K562 (cell line): ENCODE measurements around the gene FKBP2. TPM values are rescaled to one million over a fixed set of nuclear protein-coding genes. Genes with fewer than 3 reads are reported as not detected.

Experiments
- C11orf30 ChIP-seq: fragments of 450-650 bp; IDR thresholded peaks from 2 replicates; pipeline ENCODE4 v1.6.1; 2016; ENCODE audit warnings: low read depth, mild to moderate bottlenecking
- CHD4 ChIP-seq: fragments of 200-600 bp; sonication (generic); IDR thresholded peaks from 3 replicates; pipeline ENCODE4 v1.6.1; 2012; ENCODE audit warnings: low read depth, mild to moderate bottlenecking, mixed read lengths, low read length, inconsistent platforms; ENCODE audit not compliant: insufficient read depth, insufficient replicate concordance, poor library complexity, severe bottlenecking
- ETS1 ChIP-seq: conservative IDR thresholded peaks from 2 replicates; pipeline ENCODE4 v1.6.1; 2011; ENCODE audit warnings: low read depth, mild to moderate bottlenecking, low read length; ENCODE audit not compliant: control insufficient read depth
- FOXK2 ChIP-seq, 2 experiments: fragments of 450-650 bp; IDR thresholded peaks in 1 of 2; conservative IDR thresholded peaks in 1 of 2; 2 replicates each; pipeline ENCODE4 v1.6.1; 2016; ENCODE audit warnings: low read depth in 2 of 2, mild to moderate bottlenecking in 1 of 2
- HLTF ChIP-seq: fragments of 450-650 bp; IDR thresholded peaks from 2 replicates; pipeline ENCODE4 v1.6.1; 2016
- NFE2L1 ChIP-seq: fragments of 450-650 bp; IDR thresholded peaks from 2 replicates; pipeline ENCODE4 v1.6.1; 2016; ENCODE audit warnings: missing genetic modification characterization, low read depth, mild to moderate bottlenecking, missing compliant biosample characterization, moderate library complexity, borderline replicate concordance
- NONO ChIP-seq, 2 experiments: fragments of 200-400 bp in 1 of 2; fragments of 450-650 bp in 1 of 2; formaldehyde crosslinking in 1 of 2; IDR thresholded peaks; 2 replicates each; pipeline ENCODE4 v1.6.1; 2017; ENCODE audit warnings: low read depth in 2 of 2, mild to moderate bottlenecking in 2 of 2, moderate library complexity in 2 of 2, low read length in 1 of 2
- PHF8 ChIP-seq: fragments of 200-600 bp; sonication (generic); IDR thresholded peaks from 2 replicates; pipeline ENCODE4 v1.6.1; 2012; ENCODE audit warnings: mixed run types, mild to moderate bottlenecking, inconsistent platforms, low read length, moderate library complexity, borderline replicate concordance
- RNF2 ChIP-seq: sonication (generic); IDR thresholded peaks from 2 replicates; pipeline ENCODE4 v1.6.1; 2016
- SMAD2 ChIP-seq: fragments of 150-350 bp; IDR thresholded peaks from 2 replicates; pipeline ENCODE4 v1.6.1; 2014; ENCODE audit warnings: low read depth, mild to moderate bottlenecking, low read length
- STAT5A ChIP-seq: IDR thresholded peaks from 2 replicates; pipeline ENCODE4 v1.6.1; 2012; ENCODE audit warnings: low read length, inconsistent platforms, borderline replicate concordance
- YBX1 ChIP-seq: fragments of 450-650 bp; IDR thresholded peaks from 2 replicates; pipeline ENCODE4 v1.7.1; 2016; ENCODE audit warnings: mild to moderate bottlenecking
- ZFP36 ChIP-seq: fragments of 150-350 bp; IDR thresholded peaks from 2 replicates; pipeline ENCODE4 v1.6.1; 2018; ENCODE audit warnings: low read length, low read depth; ENCODE audit not compliant: partially characterized antibody
- ZNF197 ChIP-seq: fragments of 200-800 bp; sonication (Bioruptor generic); IDR thresholded peaks from 2 replicates; pipeline ENCODE4 v1.6.1; 2016; ENCODE audit warnings: low read depth, missing genetic modification characterization, missing compliant biosample characterization
- polyA plus RNA-seq, 8 experiments: library from polyadenylated mRNA; depleted of rRNA in 4 of 8; stranded (reverse) in 5 of 8; unstranded in 3 of 8; fragments of >200 nt; fragmentation: Nextera tagmentation in 2 of 8; fragmentation: Illumina TruSeq in 1 of 8; extraction: Ambion mirVana in 2 of 8; extraction: Trizol in 1 of 8; gene quantifications; 2 replicates each; pipeline versions ENCODE4 v1.2.1 to v1.2.3, GENCODE V29; 2011 to 2014; ENCODE audit warnings: inconsistent platforms in 1 of 8, missing spikeins in 1 of 8
- total RNA-seq, 7 experiments: library from RNA; depleted of rRNA in 6 of 7; stranded (reverse); fragments of >200 nt in 6 of 7; fragmentation: Illumina TruSeq in 2 of 7; extraction: Trizol in 2 of 7; gene quantifications; 2 replicates each; pipeline versions ENCODE4 v1.2.1 to v1.2.3, GENCODE V29; 2011 to 2021; ENCODE audit warnings: low replicate concordance in 1 of 7
- TF ChIP-seq, protein P1 (sequence below): fragments of 450-650 bp; IDR thresholded peaks from 2 replicates; pipeline ENCODE4 v1.6.1; 2018; ENCODE audit warnings: mild to moderate bottlenecking, low read depth; ENCODE audit not compliant: partially characterized antibody
- TF ChIP-seq, protein P2 (sequence below): fragments of 150-350 bp; conservative IDR thresholded peaks from 2 replicates; pipeline ENCODE4 v1.6.1; 2014; ENCODE audit warnings: low read length
- TF ChIP-seq, protein P3 (sequence below): fragments of 200-400 bp; formaldehyde crosslinking; IDR thresholded peaks from 2 replicates; pipeline ENCODE4 v1.6.1; 2017; ENCODE audit warnings: mild to moderate bottlenecking, low read depth, low read length, moderate library complexity
- TF ChIP-seq, protein P4 (sequence below), 2 experiments: fragments of 450-650 bp in 1 of 2; sonication (generic) in 1 of 2; formaldehyde crosslinking in 1 of 2; IDR thresholded peaks in 1 of 2; conservative IDR thresholded peaks in 1 of 2; 2 replicates each; pipeline versions ENCODE4 v1.6.1 to v1.8.1; 2016 to 2023; ENCODE audit warnings: mild to moderate bottlenecking in 2 of 2, moderate library complexity in 2 of 2, inconsistent platforms in 1 of 2, missing genetic modification reagents in 1 of 2

Gene FKBP2
- total and polyA plus RNA-seq, 9 of the 15 experiments (the other 6 are each of a cell fraction or from before 2014, with no cell fraction given) = 3.5 to 151 (median 58.1) TPM

DNA sequence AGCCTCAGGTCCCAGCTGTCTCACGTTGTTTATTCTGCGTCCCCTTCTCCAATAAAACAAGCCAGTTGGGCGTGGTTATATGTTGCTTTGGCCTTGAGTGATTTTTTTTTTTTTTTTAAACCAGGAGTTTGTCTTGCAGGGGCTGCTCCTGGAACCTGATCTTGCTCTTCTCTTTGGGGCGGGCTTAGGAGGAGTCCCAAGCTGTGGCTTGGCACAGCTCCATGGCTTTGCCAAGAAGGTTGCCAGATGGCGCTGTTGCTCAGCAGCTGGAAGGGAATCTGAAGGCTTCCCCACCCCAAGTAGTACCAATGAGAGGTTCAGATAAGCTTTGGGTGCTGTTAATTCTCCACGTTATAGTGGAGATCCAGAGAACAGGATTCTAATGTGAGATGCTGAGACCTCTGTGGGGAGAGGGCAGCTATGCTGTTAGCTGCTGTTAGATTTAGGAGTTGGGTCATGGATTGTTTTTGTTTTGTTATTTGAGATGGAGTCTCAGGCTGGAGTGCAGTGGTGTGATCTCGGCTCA, 36.4 kb upstream of the FKBP2 start (continued):
- no peak for TF ChIP-seq ZNF197 (CRISPR knock-in tag)
- TF ChIP-seq NONO (IDR thresholded peaks at IDR 0.05; ENCODE audit: low read depth in 2 of 2, low read length in 1 of 2) = no peak
- TF ChIP-seq HLTF = 0 out of 2 replicates have a peak, but pooled peaks have one; percentile 6
- no peak for TF ChIP-seq ETS1
- TF ChIP-seq, protein P1, sequence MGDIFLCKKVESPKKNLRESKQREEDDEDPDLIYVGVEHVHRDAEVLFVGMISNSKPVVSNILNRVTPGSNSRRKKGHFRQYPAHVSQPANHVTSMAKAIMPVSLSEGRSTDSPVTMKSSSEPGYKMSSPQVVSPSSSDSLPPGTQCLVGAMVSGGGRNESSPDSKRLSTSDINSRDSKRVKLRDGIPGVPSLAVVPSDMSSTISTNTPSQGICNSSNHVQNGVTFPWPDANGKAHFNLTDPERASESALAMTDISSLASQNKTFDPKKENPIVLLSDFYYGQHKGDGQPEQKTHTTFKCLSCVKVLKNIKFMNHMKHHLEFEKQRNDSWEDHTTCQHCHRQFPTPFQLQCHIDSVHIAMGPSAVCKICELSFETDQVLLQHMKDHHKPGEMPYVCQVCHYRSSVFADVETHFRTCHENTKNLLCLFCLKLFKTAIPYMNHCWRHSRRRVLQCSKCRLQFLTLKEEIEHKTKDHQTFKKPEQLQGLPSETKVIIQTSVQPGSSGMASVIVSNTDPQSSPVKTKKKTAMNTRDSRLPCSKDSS = no peak
- TF ChIP-seq NFE2L1 (tag) = no peak
- TF ChIP-seq, protein P2, sequence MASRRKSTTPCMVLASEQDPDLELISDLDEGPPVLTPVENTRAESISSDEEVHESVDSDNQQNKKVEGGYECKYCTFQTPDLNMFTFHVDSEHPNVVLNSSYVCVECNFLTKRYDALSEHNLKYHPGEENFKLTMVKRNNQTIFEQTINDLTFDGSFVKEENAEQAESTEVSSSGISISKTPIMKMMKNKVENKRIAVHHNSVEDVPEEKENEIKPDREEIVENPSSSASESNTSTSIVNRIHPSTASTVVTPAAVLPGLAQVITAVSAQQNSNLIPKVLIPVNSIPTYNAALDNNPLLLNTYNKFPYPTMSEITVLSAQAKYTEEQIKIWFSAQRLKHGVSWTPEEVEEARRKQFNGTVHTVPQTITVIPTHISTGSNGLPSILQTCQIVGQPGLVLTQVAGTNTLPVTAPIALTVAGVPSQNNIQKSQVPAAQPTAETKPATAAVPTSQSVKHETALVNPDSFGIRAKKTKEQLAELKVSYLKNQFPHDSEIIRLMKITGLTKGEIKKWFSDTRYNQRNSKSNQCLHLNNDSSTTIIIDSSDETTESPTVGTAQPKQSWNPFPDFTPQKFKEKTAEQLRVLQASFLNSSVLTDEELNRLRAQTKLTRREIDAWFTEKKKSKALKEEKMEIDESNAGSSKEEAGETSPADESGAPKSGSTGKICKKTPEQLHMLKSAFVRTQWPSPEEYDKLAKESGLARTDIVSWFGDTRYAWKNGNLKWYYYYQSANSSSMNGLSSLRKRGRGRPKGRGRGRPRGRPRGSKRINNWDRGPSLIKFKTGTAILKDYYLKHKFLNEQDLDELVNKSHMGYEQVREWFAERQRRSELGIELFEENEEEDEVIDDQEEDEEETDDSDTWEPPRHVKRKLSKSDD = no peak
- no peak for TF ChIP-seq PHF8
- no peak for TF ChIP-seq RNF2
- TF ChIP-seq SMAD2 = no peak
- no peak for TF ChIP-seq C11orf30
- TF ChIP-seq, protein P3, sequence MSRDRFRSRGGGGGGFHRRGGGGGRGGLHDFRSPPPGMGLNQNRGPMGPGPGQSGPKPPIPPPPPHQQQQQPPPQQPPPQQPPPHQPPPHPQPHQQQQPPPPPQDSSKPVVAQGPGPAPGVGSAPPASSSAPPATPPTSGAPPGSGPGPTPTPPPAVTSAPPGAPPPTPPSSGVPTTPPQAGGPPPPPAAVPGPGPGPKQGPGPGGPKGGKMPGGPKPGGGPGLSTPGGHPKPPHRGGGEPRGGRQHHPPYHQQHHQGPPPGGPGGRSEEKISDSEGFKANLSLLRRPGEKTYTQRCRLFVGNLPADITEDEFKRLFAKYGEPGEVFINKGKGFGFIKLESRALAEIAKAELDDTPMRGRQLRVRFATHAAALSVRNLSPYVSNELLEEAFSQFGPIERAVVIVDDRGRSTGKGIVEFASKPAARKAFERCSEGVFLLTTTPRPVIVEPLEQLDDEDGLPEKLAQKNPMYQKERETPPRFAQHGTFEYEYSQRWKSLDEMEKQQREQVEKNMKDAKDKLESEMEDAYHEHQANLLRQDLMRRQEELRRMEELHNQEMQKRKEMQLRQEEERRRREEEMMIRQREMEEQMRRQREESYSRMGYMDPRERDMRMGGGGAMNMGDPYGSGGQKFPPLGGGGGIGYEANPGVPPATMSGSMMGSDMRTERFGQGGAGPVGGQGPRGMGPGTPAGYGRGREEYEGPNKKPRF = no peak
- TF ChIP-seq STAT5A = peak; percentile 22; the same call in 1 of the 2 replicates
- TF ChIP-seq YBX1 = no peak
- TF ChIP-seq FOXK2 (conservative IDR thresholded peaks at IDR 0.05 in 1 of 2, IDR thresholded peaks at IDR 0.05 in 1 of 2; ENCODE audit: low read depth in 2 of 2) = 0 out of 4 replicates have a peak, but pooled peaks of 1 of the 2 experiments have one; percentile 10
- TF ChIP-seq ZFP36 = peak; percentile 22
- TF ChIP-seq, protein P4, sequence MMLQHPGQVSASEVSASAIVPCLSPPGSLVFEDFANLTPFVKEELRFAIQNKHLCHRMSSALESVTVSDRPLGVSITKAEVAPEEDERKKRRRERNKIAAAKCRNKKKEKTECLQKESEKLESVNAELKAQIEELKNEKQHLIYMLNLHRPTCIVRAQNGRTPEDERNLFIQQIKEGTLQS (IDR thresholded peaks at IDR 0.05) = no peak
- TF ChIP-seq, protein P4 (CRISPR knock-in tag; conservative IDR thresholded peaks at IDR 0.05) = no peak
- no peak for TF ChIP-seq CHD4
